Measurements from ENCODE around the gene ISCU. TPM values are rescaled to one million over a fixed set of nuclear protein-coding genes. Genes with fewer than 3 reads are reported as not detected.

Gene ISCU
- total and polyA plus RNA-seq, 2 donors (not counting 3 experiments of a cell fraction or from before 2014, with no cell fraction given), result 74.8 to 78.6 TPM

DNA sequence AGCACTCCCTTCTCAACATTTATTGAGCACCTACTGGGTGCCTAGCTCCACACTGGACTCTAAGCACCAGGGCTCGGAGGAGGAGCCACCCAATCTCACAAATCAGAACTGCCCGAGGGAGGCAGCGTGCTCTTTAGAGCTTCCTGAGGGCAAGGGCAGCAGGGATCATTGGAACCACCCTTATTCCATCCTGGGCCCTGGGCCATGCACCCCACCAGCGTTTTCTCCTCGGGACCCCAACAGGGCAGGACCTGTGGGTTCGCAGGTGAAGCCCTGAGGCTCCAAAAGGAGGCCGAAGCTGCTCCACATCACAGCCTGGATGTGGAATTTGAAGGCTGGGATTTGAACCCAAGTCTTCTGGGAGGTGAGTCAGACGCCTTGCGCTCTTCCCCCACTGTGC lies 20.1 kb downstream of the ISCU start:
- no peaks in the 10 kb centered on the region for H4K20me1 ChIP-seq (replicated peaks; ENCODE audit: control insufficient read depth, extremely low read depth, insufficient read depth, low read length)
- intact Hi-C loops (cut with micrococcal nuclease), result no loop called here

More for the DNA sequence above, 20.1 kb downstream of the ISCU start:
- Histone ChIP-seq H3K9ac (replicated peaks; ENCODE audit: extremely low read depth, insufficient read depth, low read length) (no peak overlapping the region), H3K4me1 (ENCODE audit: control insufficient read depth, extremely low read depth, insufficient read depth, low read length) (no peaks in the 10 kb centered on the region), H3K79me2 (ENCODE audit: control insufficient read depth, insufficient read depth, low read length) (no peaks in the 10 kb centered on the region), H3K9me3 (replicated peaks; ENCODE audit: control insufficient read depth, insufficient read depth, low read length) (no peaks in the 10 kb centered on the region), H2AFZ (ENCODE audit: low read depth, low read length) (no peak overlapping the region), H3K9me1 (replicated peaks; ENCODE audit: control insufficient read depth, extremely low read depth, insufficient read depth, low read length) (no peaks in the 10 kb centered on the region), H3K36me3 (ENCODE audit: control insufficient read depth in 2 of 2, extremely low read depth in 1 of 2, insufficient read depth in 2 of 2, low read length in 2 of 2) (no peaks in the 10 kb centered on the region), H3K4me3 (replicated peaks in 1 of 3; ENCODE audit: insufficient read depth in 1 of 3, low read depth in 1 of 3, low read length in 3 of 3) (no peak overlapping the region), H3K27me3 (ENCODE audit: control insufficient read depth in 2 of 2, insufficient read depth in 2 of 2, low read length in 2 of 2) (no peaks in the 10 kb centered on the region), H3K27ac (ENCODE audit: insufficient read depth, low read depth, low read length) (no peak overlapping the region), H3K4me2 (ENCODE audit: insufficient read depth, low read length) (no peak overlapping the region)
- no TSS peak for BruUV-seq (replicated peaks)
- ChIA-PET POLR2A (interaction anchor here (0.5 kb wide), 1 partner anchor 19 kb away, joined by 3 read pairs; no protein-coding TSS in a partner anchor), CTCF (no interaction called here)
- dilution Hi-C loops (cut with MboI; ENCODE audit: extremely low pct_ligation_motif_present, low sequenced_read_pairs), result no loop called here
- FAIRE-seq (no peak), DNase-seq (ENCODE audit: low read depth, low spot score) (no peak)
- TF ChIP-seq MYC (IDR thresholded peaks at IDR 0.05; ENCODE audit: low read depth, low read length) (no peak), EZH2 (IDR thresholded peaks at IDR 0.05; ENCODE audit: borderline replicate concordance, low read depth, low read length, severe bottlenecking) (no peak), GATA2 (IDR thresholded peaks at IDR 0.05; ENCODE audit: insufficient read depth, insufficient read length, low read depth, low read length) (no peak), POLR2A (IDR thresholded peaks at IDR 0.05; ENCODE audit: low read depth, low read length) (no peak), FOS (IDR thresholded peaks at IDR 0.05; ENCODE audit: borderline replicate concordance, insufficient read depth, low read length) (no peak), POLR2AphosphoS5 (IDR thresholded peaks at IDR 0.05; ENCODE audit: insufficient read depth, low read depth, low read length) (no peak), JUN (IDR thresholded peaks at IDR 0.05; ENCODE audit: borderline replicate concordance, insufficient read depth, insufficient read length, low read depth) (no peak)
- TF ChIP-seq, protein P1, sequence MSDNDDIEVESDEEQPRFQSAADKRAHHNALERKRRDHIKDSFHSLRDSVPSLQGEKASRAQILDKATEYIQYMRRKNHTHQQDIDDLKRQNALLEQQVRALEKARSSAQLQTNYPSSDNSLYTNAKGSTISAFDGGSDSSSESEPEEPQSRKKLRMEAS (IDR thresholded peaks at IDR 0.05; ENCODE audit: insufficient read depth, insufficient read length), result no peak
- TF ChIP-seq, protein P2, sequence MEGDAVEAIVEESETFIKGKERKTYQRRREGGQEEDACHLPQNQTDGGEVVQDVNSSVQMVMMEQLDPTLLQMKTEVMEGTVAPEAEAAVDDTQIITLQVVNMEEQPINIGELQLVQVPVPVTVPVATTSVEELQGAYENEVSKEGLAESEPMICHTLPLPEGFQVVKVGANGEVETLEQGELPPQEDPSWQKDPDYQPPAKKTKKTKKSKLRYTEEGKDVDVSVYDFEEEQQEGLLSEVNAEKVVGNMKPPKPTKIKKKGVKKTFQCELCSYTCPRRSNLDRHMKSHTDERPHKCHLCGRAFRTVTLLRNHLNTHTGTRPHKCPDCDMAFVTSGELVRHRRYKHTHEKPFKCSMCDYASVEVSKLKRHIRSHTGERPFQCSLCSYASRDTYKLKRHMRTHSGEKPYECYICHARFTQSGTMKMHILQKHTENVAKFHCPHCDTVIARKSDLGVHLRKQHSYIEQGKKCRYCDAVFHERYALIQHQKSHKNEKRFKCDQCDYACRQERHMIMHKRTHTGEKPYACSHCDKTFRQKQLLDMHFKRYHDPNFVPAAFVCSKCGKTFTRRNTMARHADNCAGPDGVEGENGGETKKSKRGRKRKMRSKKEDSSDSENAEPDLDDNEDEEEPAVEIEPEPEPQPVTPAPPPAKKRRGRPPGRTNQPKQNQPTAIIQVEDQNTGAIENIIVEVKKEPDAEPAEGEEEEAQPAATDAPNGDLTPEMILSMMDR (IDR thresholded peaks at IDR 0.05; ENCODE audit: extremely low read depth in 1 of 2, insufficient read depth in 1 of 2, low read depth in 1 of 2, low read length in 2 of 2), result no peak
